Measurements from ENCODE around the gene A2M.
A peak's percentile ranks its signal among the peaks of the same experiment; 100 is the strongest.

A2M gene

GRCh38 chr12:9072481-9073038 lies 43.2 kb downstream of the A2M start:
- no peak for DNase-seq (ENCODE audit: low read depth)

GRCh38 chr12:9071969-9072368 lies 43.8 kb downstream of the A2M start:
- no peak for DNase-seq (ENCODE audit: low read depth)

GRCh38 chr12:9071518-9071917 lies 44.2 kb downstream of the A2M start:
- DNase-seq (ENCODE audit: low read depth): no peak

GRCh38 chr12:9070351-9070750 lies 45.4 kb downstream of the A2M start:
- no peak for DNase-seq (ENCODE audit: low read depth)

- DNase-seq (ENCODE audit: low read depth): no peak
Observed at GRCh38 chr12:9068600-9068999, 47.1 kb downstream of the A2M start.

GRCh38 chr12:9068086-9068485 lies 47.6 kb downstream of the A2M start:
- no peak for DNase-seq (ENCODE audit: low read depth)

- no peak for DNase-seq (ENCODE audit: low read depth)
Observed at GRCh38 chr12:9066755-9067423, 48.8 kb downstream of the A2M start.

- DNase-seq (ENCODE audit: low read depth): no peak
Observed at GRCh38 chr12:9066183-9066623, 49.5 kb downstream of the A2M start.

GRCh38 chr12:9065607-9065856 lies 50.2 kb downstream of the A2M start:
- DNase-seq (ENCODE audit: low read depth): no peak

GRCh38 chr12:9064815-9065606 lies 50.7 kb downstream of the A2M start:
- DNase-seq (ENCODE audit: low read depth): no peak

GRCh38 chr12:9064201-9064814 lies 51.4 kb downstream of the A2M start:
- DNase-seq (ENCODE audit: low read depth): peak; percentile 41

GRCh38 chr12:9052610-9053009 lies 63.1 kb downstream of the A2M start:
- DNase-seq (ENCODE audit: low read depth): no peak

GRCh38 chr12:9051158-9051550 lies 64.6 kb downstream of the A2M start:
- DNase-seq (ENCODE audit: low read depth): no peak

- DNase-seq (ENCODE audit: low read depth): no peak
Observed at GRCh38 chr12:9050521-9051157, 65.1 kb downstream of the A2M start.

GRCh38 chr12:9049520-9050133 lies 66.1 kb downstream of the A2M start:
- DNase-seq (ENCODE audit: low read depth): no peak

- no peak for DNase-seq (ENCODE audit: low read depth)
Observed at GRCh38 chr12:9048930-9049329, 66.8 kb downstream of the A2M start.

- no peak for DNase-seq (ENCODE audit: low read depth)
Observed at GRCh38 chr12:9047105-9047504, 68.6 kb downstream of the A2M start.

- DNase-seq (ENCODE audit: low read depth): no peak
Observed at GRCh38 chr12:9043766-9044165, 72.0 kb downstream of the A2M start.

GRCh38 chr12:9041321-9041720 lies 74.4 kb downstream of the A2M start:
- no peak for DNase-seq (ENCODE audit: low read depth)

- no peak for DNase-seq (ENCODE audit: low read depth)
Observed at GRCh38 chr12:9040484-9041186, 75.1 kb downstream of the A2M start.

GRCh38 chr12:9039397-9039977 lies 76.2 kb downstream of the A2M start:
- no peak for DNase-seq (ENCODE audit: low read depth)

Data from stimulated activated CD8-positive, alpha-beta memory T cell treated with anti-CD3 and anti-CD28 coated beads, Interleukin-4, amount 100 ng/mL, for 24 hours (primary cell).